Measurements from ENCODE around the gene COX4I1.

Gene COX4I1

GRCh38 chr16:85819245-85819644 lies 19.8 kb downstream of the COX4I1 start:
- peak; percentile 36 for DNase-seq (ENCODE audit: extremely low read depth, low read depth)
- TF ChIP-seq CTCF (IDR thresholded peaks at IDR 0.05; ENCODE audit: low read depth, low read length), result peak; percentile 74

GRCh38 chr16:85819771-85820170 lies 20.3 kb downstream of the COX4I1 start:
- DNase-seq (ENCODE audit: extremely low read depth, low read depth), result no peak
- TF ChIP-seq CTCF (IDR thresholded peaks at IDR 0.05; ENCODE audit: low read depth, low read length), result no peak

- no peak for DNase-seq (ENCODE audit: extremely low read depth, low read depth)
- no peak for TF ChIP-seq CTCF (IDR thresholded peaks at IDR 0.05; ENCODE audit: low read depth, low read length)
Observed at GRCh38 chr16:85820604-85821372, 21.3 kb downstream of the COX4I1 start.

GRCh38 chr16:85821390-85822135 lies 22.1 kb downstream of the COX4I1 start:
- DNase-seq (ENCODE audit: extremely low read depth, low read depth), result peak; percentile 35
- TF ChIP-seq CTCF (IDR thresholded peaks at IDR 0.05; ENCODE audit: low read depth, low read length), result peak; percentile 90

GRCh38 chr16:85822145-85822544 lies 22.6 kb downstream of the COX4I1 start:
- no peak for TF ChIP-seq CTCF (IDR thresholded peaks at IDR 0.05; ENCODE audit: low read depth, low read length)
- DNase-seq (ENCODE audit: extremely low read depth, low read depth), result no peak

GRCh38 chr16:85823328-85823920 lies 23.9 kb downstream of the COX4I1 start:
- DNase-seq (ENCODE audit: extremely low read depth, low read depth), result no peak
- TF ChIP-seq CTCF (IDR thresholded peaks at IDR 0.05; ENCODE audit: low read depth, low read length), result no peak
